Erythroblast (primary cell): Measurements from ENCODE around the gene SLC49A4.

Experiments used
- GATA1 ChIP-seq: IDR thresholded peaks from 2 replicates; pipeline ENCODE4 v1.6.1; 2011; ENCODE audit warnings: low read depth, mild to moderate bottlenecking, control low read depth, low read length, moderate library complexity
- POLR2A ChIP-seq: IDR thresholded peaks from 2 replicates; pipeline ENCODE4 v1.6.1; 2011; ENCODE audit warnings: mild to moderate bottlenecking, low read length

DNA sequence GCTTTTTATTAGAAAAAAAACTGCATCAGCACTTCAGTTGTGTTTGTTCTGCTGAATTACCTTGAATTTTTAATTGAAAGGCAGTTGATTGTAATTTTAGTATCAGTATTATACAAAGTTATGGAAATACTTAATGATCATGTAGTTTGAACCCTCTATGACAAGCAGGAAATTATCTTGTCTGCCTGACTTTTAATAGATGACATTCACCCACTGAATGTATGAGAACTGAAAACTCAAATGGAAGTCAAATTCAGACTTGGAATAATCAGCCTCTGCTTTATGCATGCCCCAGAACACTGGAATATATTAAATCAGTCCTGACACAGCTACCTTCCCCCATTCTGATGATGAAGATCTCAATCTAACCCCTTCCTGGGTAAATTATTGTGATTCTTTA is 73.5 kb downstream of the SLC49A4 start:
- no peak for TF ChIP-seq POLR2A
- no peak for TF ChIP-seq GATA1
